ENCODE measurements around the gene PITX1. TPM values are rescaled to one million over a fixed set of nuclear protein-coding genes. Genes with fewer than 3 reads are reported as not detected.

PITX1 gene
- total RNA-seq, 2 experiments from 2014 or later = 56.3 to 76.4 TPM

- no TSS peak for BruUV-seq (replicated peaks)
- Histone ChIP-seq H2AFZ (ENCODE audit: low read length) (no peak overlapping the region), H3K79me2 (ENCODE audit: insufficient read depth, low read depth, low read length) (no peaks in the 10 kb centered on the region), H3K36me3 (ENCODE audit: insufficient read depth, low read length) (no peaks in the 10 kb centered on the region), H3K9me3 (ENCODE audit: low read length) (peaks cover 22% of the 10 kb centered on the region), H3K4me2 (ENCODE audit: low read length) (no peak overlapping the region), H3K9me2 (ENCODE audit: insufficient read depth, low read length) (no peaks in the 10 kb centered on the region), H3K4me1 (ENCODE audit: insufficient read depth, low read length, poor library complexity, severe bottlenecking) (no peaks in the 10 kb centered on the region), H3K4me3 (ENCODE audit: low read depth, low read length, poor library complexity, severe bottlenecking) (no peak overlapping the region), H3K27ac (ENCODE audit: low read depth, low read length, poor library complexity, severe bottlenecking) (no peak overlapping the region), H4K20me1 (ENCODE audit: insufficient read depth, low read length) (no peaks in the 10 kb centered on the region)
- ChIA-PET POLR2A (no interaction called here), CTCF (ENCODE audit: unreplicated experiment) (no interaction called here)
- TF ChIP-seq EZH2phosphoT487 (IDR thresholded peaks at IDR 0.05; ENCODE audit: borderline replicate concordance, low read depth, low read length) = no peak
- DNase-seq (ENCODE audit: low spot score) = peak; percentile 20
- intact Hi-C loops (cut with micrococcal nuclease; ENCODE audit: unreplicated experiment) = no loop called here
These were observed 51.8 kb downstream of the PITX1 start for GRCh38 chr5:134982230-134982629.

GRCh38 chr5:134979416-134979815, 54.6 kb downstream of the PITX1 start:
- Histone ChIP-seq H3K4me2 (ENCODE audit: low read length) (no peak overlapping the region), H3K36me3 (ENCODE audit: insufficient read depth, low read length) (no peaks in the 10 kb centered on the region), H4K20me1 (ENCODE audit: insufficient read depth, low read length) (no peaks in the 10 kb centered on the region), H3K4me1 (ENCODE audit: insufficient read depth, low read length, poor library complexity, severe bottlenecking) (no peaks in the 10 kb centered on the region), H3K4me3 (ENCODE audit: low read depth, low read length, poor library complexity, severe bottlenecking) (no peak overlapping the region), H3K27ac (ENCODE audit: low read depth, low read length, poor library complexity, severe bottlenecking) (no peak overlapping the region), H3K79me2 (ENCODE audit: insufficient read depth, low read depth, low read length) (no peaks in the 10 kb centered on the region), H3K9me2 (ENCODE audit: insufficient read depth, low read length) (no peaks in the 10 kb centered on the region), H2AFZ (ENCODE audit: low read length) (no peak overlapping the region), H3K9me3 (ENCODE audit: low read length) (peaks cover 30% of the 10 kb centered on the region)
- CTCF ChIA-PET (ENCODE audit: unreplicated experiment) = no interaction called here
- no peak for TF ChIP-seq EZH2phosphoT487 (IDR thresholded peaks at IDR 0.05; ENCODE audit: borderline replicate concordance, low read depth, low read length)
- no peak for TF ChIP-seq CTCF (conservative IDR thresholded peaks at IDR 0.05; ENCODE audit: low read length)
- DNase-seq (ENCODE audit: low spot score) = no peak
- intact Hi-C loops (cut with micrococcal nuclease; ENCODE audit: unreplicated experiment) = no loop called here
- POLR2A ChIA-PET = no interaction called here
- BruUV-seq (replicated peaks) = no TSS peak

Other genes with a start within 250 kb of the PITX1 start
- gene C5orf24, start 188.3 kb downstream of the PITX1 start, total RNA-seq (2014; rRNA removed; shearing (Covaris generic)) = 28.4 and 36.7 TPM in 2 replicates
- gene C5orf24, start 188.3 kb downstream of the PITX1 start, total RNA-seq (2022) = 33.8 and 42.4 TPM in 2 replicates
- 20.6 and 43.5 TPM in 2 replicates for gene TXNDC15, start 159.9 kb downstream of the PITX1 start, total RNA-seq (2014; rRNA removed; shearing (Covaris generic))
- gene TXNDC15, start 159.9 kb downstream of the PITX1 start, total RNA-seq (2022) = 31.1 and 37.9 TPM in 2 replicates
- 9.4 and 12.2 TPM in 2 replicates for gene PCBD2, start 129.1 kb downstream of the PITX1 start, total RNA-seq (2014; rRNA removed; shearing (Covaris generic))
- 30.7 and 34.3 TPM in 2 replicates for gene PCBD2, start 129.1 kb downstream of the PITX1 start, total RNA-seq (2022)
- 0.80 TPM in 1 of 2 replicates, not detected in the other for gene CATSPER3, start 66.3 kb downstream of the PITX1 start, total RNA-seq (2014; rRNA removed; shearing (Covaris generic))
- gene CATSPER3, start 66.3 kb downstream of the PITX1 start, total RNA-seq (2022) = 0.61 and 1.0 TPM in 2 replicates